ENCODE measurements around the gene LHFPL3.
"Not testable (repeated sequence)": the region's sequence is repeated elsewhere in the genome, so short reads cannot be mapped to it uniquely, and the experiment has no call there.

LHFPL3 gene

GRCh38 chr7:104625956-104626355 lies 297.6 kb downstream of the LHFPL3 start:
- no peak for DNase-seq

- no peak for DNase-seq
Measured at GRCh38 chr7:104627516-104627915, 299.1 kb downstream of the LHFPL3 start.

GRCh38 chr7:104628017-104628416 lies 299.6 kb downstream of the LHFPL3 start:
- DNase-seq: no peak

GRCh38 chr7:104629408-104629807 lies 301.0 kb downstream of the LHFPL3 start:
- DNase-seq: no peak

GRCh38 chr7:104640506-104640905 lies 312.1 kb downstream of the LHFPL3 start:
- DNase-seq: no peak

- DNase-seq: no peak
Measured at GRCh38 chr7:104642560-104642959, 314.2 kb downstream of the LHFPL3 start.

- no peak for DNase-seq
Measured at GRCh38 chr7:104643587-104644217, 315.3 kb downstream of the LHFPL3 start.

GRCh38 chr7:104650991-104651640 lies 322.7 kb downstream of the LHFPL3 start:
- no peak for DNase-seq

- DNase-seq: no peak
Measured at GRCh38 chr7:104652434-104652833, 324.0 kb downstream of the LHFPL3 start.

- no peak for DNase-seq
Measured at GRCh38 chr7:104652865-104653264, 324.5 kb downstream of the LHFPL3 start.

GRCh38 chr7:104653825-104654401 lies 325.5 kb downstream of the LHFPL3 start:
- no peak for DNase-seq

GRCh38 chr7:104655592-104655991 lies 327.2 kb downstream of the LHFPL3 start:
- no peak for DNase-seq

GRCh38 chr7:104656467-104656866 lies 328.1 kb downstream of the LHFPL3 start:
- no peak for DNase-seq

- no peak for DNase-seq
Measured at GRCh38 chr7:104657134-104657533, 328.7 kb downstream of the LHFPL3 start.

GRCh38 chr7:104661575-104661974 lies 333.2 kb downstream of the LHFPL3 start:
- no peak for DNase-seq

GRCh38 chr7:104664648-104665047 lies 336.2 kb downstream of the LHFPL3 start:
- DNase-seq: no peak

GRCh38 chr7:104677587-104677986 lies 349.2 kb downstream of the LHFPL3 start:
- DNase-seq: no peak

- DNase-seq: no peak
Measured at GRCh38 chr7:104679085-104679484, 350.7 kb downstream of the LHFPL3 start.

- DNase-seq: no peak
Measured at GRCh38 chr7:104686286-104686685, 357.9 kb downstream of the LHFPL3 start.

GRCh38 chr7:104694710-104695109 lies 366.3 kb downstream of the LHFPL3 start:
- DNase-seq: no peak

GRCh38 chr7:104695563-104695962 lies 367.2 kb downstream of the LHFPL3 start:
- DNase-seq: no peak

- no peak for DNase-seq
Measured at GRCh38 chr7:104700336-104700735, 371.9 kb downstream of the LHFPL3 start.

- DNase-seq: not testable (repeated sequence)
Measured at GRCh38 chr7:104721027-104721426, 392.6 kb downstream of the LHFPL3 start.

- no peak for DNase-seq
Measured at GRCh38 chr7:104723001-104723400, 394.6 kb downstream of the LHFPL3 start.

GRCh38 chr7:104758504-104758903 lies 430.1 kb downstream of the LHFPL3 start:
- no peak for DNase-seq

Measured in NCI-H510A (cell line).